Activated CD4-positive, alpha-beta T cell treated with anti-CD3 and anti-CD28 coated beads, Interleukin-2, Interleukin-6, amounts not matched to agents 100 ng/mL and 50 ng/mL, durations not matched to agents 16 hours and 8 hours (primary cell): ENCODE measurements around the gene PCDHB11.
"Not testable (repeated sequence)": the region's sequence is repeated elsewhere in the genome, so short reads cannot be mapped to it uniquely, and the experiment has no call there.

ENCODE experiments used
- DNase-seq: peaks from one replicate; pipeline ENCODE4 v3.0.0-alpha.2; 2020

PCDHB11 gene

GRCh38 chr5:141199359-141200235 lies at the start of gene PCDHB11:
Gene PCDHB11 (plus strand): TSS chr5:141199627. CDS start chr5:141199775, 148 bp downstream.
- no peak for DNase-seq

- peak; percentile 1 for DNase-seq
These were observed 49.6 kb upstream of the PCDHB11 start, which contains the start of gene PCDHB6 for GRCh38 chr5:141149812-141150211. Gene PCDHB6 (plus strand): TSS chr5:141150057. CDS start chr5:141150258, 201 bp downstream.

- DNase-seq = no peak
These were observed 49.0 kb upstream of the PCDHB11 start for GRCh38 chr5:141150224-141150992.

GRCh38 chr5:141150993-141151325 lies 48.5 kb upstream of the PCDHB11 start:
- DNase-seq = no peak

GRCh38 chr5:141151632-141152031 lies 47.8 kb upstream of the PCDHB11 start:
- not testable (repeated sequence) for DNase-seq

GRCh38 chr5:141152096-141152495 lies 47.3 kb upstream of the PCDHB11 start:
- not testable (repeated sequence) for DNase-seq

- DNase-seq = no peak
These were observed 43.7 kb upstream of the PCDHB11 start for GRCh38 chr5:141155540-141156374.

- DNase-seq = not testable (repeated sequence)
These were observed 42.1 kb upstream of the PCDHB11 start for GRCh38 chr5:141157356-141157755.

- not testable (repeated sequence) for DNase-seq
These were observed 41.5 kb upstream of the PCDHB11 start for GRCh38 chr5:141157901-141158300.

GRCh38 chr5:141172381-141173204 lies 26.8 kb upstream of the PCDHB11 start, which contains the start of gene PCDHB7:
Gene PCDHB7 (plus strand): TSS chr5:141172644. CDS start chr5:141172836, 192 bp downstream.
- peak; percentile 19 for DNase-seq

GRCh38 chr5:141174291-141175104 lies 24.9 kb upstream of the PCDHB11 start:
- DNase-seq = not testable (repeated sequence)

GRCh38 chr5:141175933-141176332 lies 23.5 kb upstream of the PCDHB11 start:
- no peak for DNase-seq

GRCh38 chr5:141177577-141178191 lies 21.7 kb upstream of the PCDHB11 start, which contains the start of gene PCDHB8:
Gene PCDHB8 (plus strand): TSS chr5:141177790. CDS start chr5:141178035, 245 bp downstream.
- not testable (repeated sequence) for DNase-seq

GRCh38 chr5:141179371-141179770 lies 20.1 kb upstream of the PCDHB11 start:
- DNase-seq = not testable (repeated sequence)

GRCh38 chr5:141179876-141180275 lies 19.6 kb upstream of the PCDHB11 start:
- DNase-seq = not testable (repeated sequence)

GRCh38 chr5:141180313-141180712 lies 19.1 kb upstream of the PCDHB11 start:
- DNase-seq = no peak

- DNase-seq = no peak
These were observed 17.2 kb upstream of the PCDHB11 start, which contains the start of gene PCDHB16 for GRCh38 chr5:141182248-141182647. Gene PCDHB16 (plus strand): TSS chr5:141182387. CDS start chr5:141182560, 173 bp downstream.

GRCh38 chr5:141184117-141184855 lies 15.1 kb upstream of the PCDHB11 start:
- not testable (repeated sequence) for DNase-seq

GRCh38 chr5:141186897-141187512 lies 12.4 kb upstream of the PCDHB11 start, which contains the start of gene PCDHB9:
Gene PCDHB9 (plus strand): TSS chr5:141187161. CDS start chr5:141187319, 158 bp downstream.
- DNase-seq = peak; percentile 16
